Testis (tissue), 2 donors: ENCODE data around the gene ZNF516.

Experiments used
- CTCF ChIP-seq, 3 experiments: fragments of 450-650 bp in 2 of 3; fragments of 200-600 bp in 1 of 3; sonication (generic) in 1 of 3; IDR thresholded peaks; one replicate each; pipeline ENCODE4 v1.5.1; 2016 to 2019; ENCODE audit warnings: antibody characterized with exemption in 3 of 3, mild to moderate bottlenecking in 2 of 3, moderate library complexity in 1 of 3
- POLR2A ChIP-seq: fragments of 450-650 bp; IDR thresholded peaks from one replicate; pipeline ENCODE4 v1.6.1; 2017; ENCODE audit warnings: antibody characterized with exemption, mild to moderate bottlenecking, moderate library complexity

DNA sequence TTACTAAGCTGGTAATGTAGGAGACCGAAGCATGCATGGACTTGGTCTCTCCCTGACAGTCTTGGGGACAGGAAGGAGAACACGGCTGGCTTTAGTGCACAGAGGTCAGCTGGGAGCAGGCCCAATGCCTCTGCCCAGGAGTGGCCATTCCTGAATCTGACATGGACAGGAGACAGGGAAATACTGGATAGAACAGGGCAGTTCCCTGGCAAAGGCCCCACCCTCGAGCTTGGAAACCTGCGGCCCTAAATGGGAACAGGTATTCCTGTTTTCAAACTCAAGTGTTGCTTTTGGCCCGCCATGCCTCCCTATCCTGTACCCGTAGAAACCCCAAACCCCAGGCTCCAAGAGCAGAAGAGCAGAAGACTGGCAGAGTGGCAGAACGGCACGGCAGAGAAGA is 107.4 kb downstream of the ZNF516 start:
- TF ChIP-seq CTCF (IDR thresholded peaks at IDR 0.05): no peak
- TF ChIP-seq POLR2A: no peak
